ENCODE data around the gene PSG1.
"Not testable (repeated sequence)": the region's sequence is repeated elsewhere in the genome, so short reads cannot be mapped to it uniquely, and the experiment has no call there.

- not testable (repeated sequence) for TF ChIP-seq CTCF, POLR2A (IDR thresholded peaks at IDR 0.05)
Observed at GRCh38 chr19:42899110-42899509, 19.6 kb upstream of the PSG1 start.

Measured in lower leg skin (tissue), 3 donors.